Measurements from ENCODE around the gene CHCHD5. TPM values are rescaled to one million over a fixed set of nuclear protein-coding genes. Genes with fewer than 3 reads are reported as not detected.
"Not testable (repeated sequence)": the region's sequence is repeated elsewhere in the genome, so short reads cannot be mapped to it uniquely, and the experiment has no call there.

The CHCHD5 gene
- polyA plus RNA-seq (ENCODE audit: insufficient read length in 4 of 4), result 10 to 100 TPM; 18.2 to 34.9 (median 23.6) TPM

GRCh38 chr2:112584134-112584890, at the start of gene CHCHD5:
Gene CHCHD5, plus strand, starts transcription at chr2:112584609. Its CDS starts 39 bp downstream, at chr2:112584648.
- DNase-seq (ENCODE audit: low read depth in 4 of 4, low spot score in 3 of 4), result peak; percentile 83 to 91 (median 86)

GRCh38 chr2:112534826-112535225, 49.6 kb upstream of the CHCHD5 start:
- no peak for DNase-seq (ENCODE audit: low read depth in 4 of 4, low spot score in 3 of 4)

- not testable (repeated sequence) for DNase-seq (ENCODE audit: low read depth in 4 of 4, low spot score in 3 of 4)
Observed at GRCh38 chr2:112536665-112537064, 47.7 kb upstream of the CHCHD5 start.

GRCh38 chr2:112539306-112539705, 45.1 kb upstream of the CHCHD5 start:
- no peak for DNase-seq (ENCODE audit: low read depth in 4 of 4, low spot score in 3 of 4)

GRCh38 chr2:112540906-112541305, 43.5 kb upstream of the CHCHD5 start:
- no peak for DNase-seq (ENCODE audit: low read depth in 4 of 4, low spot score in 3 of 4)

GRCh38 chr2:112541315-112542122, 42.9 kb upstream of the CHCHD5 start:
- peak in 3 of 4 donors; percentile 59 to 68 (median 65) for DNase-seq (ENCODE audit: low read depth in 4 of 4, low spot score in 3 of 4)

- peak; percentile 72 to 78 (median 75) for DNase-seq (ENCODE audit: low read depth in 4 of 4, low spot score in 3 of 4)
Observed at GRCh38 chr2:112542123-112542983, 42.1 kb upstream of the CHCHD5 start, which contains the start of gene POLR1B. Gene POLR1B, plus strand, starts transcription at chr2:112542465. Its CDS starts 30 bp downstream, at chr2:112542495.

GRCh38 chr2:112542984-112543661, 41.3 kb upstream of the CHCHD5 start:
- no peak for DNase-seq (ENCODE audit: low read depth in 4 of 4, low spot score in 3 of 4)

GRCh38 chr2:112547333-112547732, 37.1 kb upstream of the CHCHD5 start:
- DNase-seq (ENCODE audit: low read depth in 4 of 4, low spot score in 3 of 4), result peak in 1 of 4 donors; percentile 8

GRCh38 chr2:112548980-112549379, 35.4 kb upstream of the CHCHD5 start:
- no peak for DNase-seq (ENCODE audit: low read depth in 4 of 4, low spot score in 3 of 4)

- no peak for DNase-seq (ENCODE audit: low read depth in 4 of 4, low spot score in 3 of 4)
Observed at GRCh38 chr2:112566104-112566503, 18.3 kb upstream of the CHCHD5 start.

- DNase-seq (ENCODE audit: low read depth in 4 of 4, low spot score in 3 of 4), result not testable (repeated sequence)
Observed at GRCh38 chr2:112566508-112566907, 17.9 kb upstream of the CHCHD5 start.

- no peak for DNase-seq (ENCODE audit: low read depth in 4 of 4, low spot score in 3 of 4)
Observed at GRCh38 chr2:112572005-112572404, 12.4 kb upstream of the CHCHD5 start.

GRCh38 chr2:112577756-112578155, 6.7 kb upstream of the CHCHD5 start:
- DNase-seq (ENCODE audit: low read depth in 4 of 4, low spot score in 3 of 4), result no peak

- DNase-seq (ENCODE audit: low read depth in 4 of 4, low spot score in 3 of 4), result no peak
Observed at GRCh38 chr2:112579241-112579640, 5.2 kb upstream of the CHCHD5 start.

- DNase-seq (ENCODE audit: low read depth in 4 of 4, low spot score in 3 of 4), result no peak
Observed at GRCh38 chr2:112580084-112580483, 4.3 kb upstream of the CHCHD5 start.

- DNase-seq (ENCODE audit: low read depth in 4 of 4, low spot score in 3 of 4), result peak in 1 of 4 donors; percentile 32
Observed at GRCh38 chr2:112582314-112582746, 2.1 kb upstream of the CHCHD5 start.

- DNase-seq (ENCODE audit: low read depth in 4 of 4, low spot score in 3 of 4), result no peak
Observed at GRCh38 chr2:112583497-112584133, 794 bp upstream of the CHCHD5 start.

GRCh38 chr2:112584891-112585250, 462 bp downstream of the CHCHD5 start:
- DNase-seq (ENCODE audit: low read depth in 4 of 4, low spot score in 3 of 4), result no peak
